OCI-LY3 (cell line): Measurements from ENCODE around the gene NFIB.

Source experiments
- EZH2phosphoT487 ChIP-seq: fragments of 200-600 bp; shearing (Covaris generic); IDR thresholded peaks from 2 replicates; pipeline ENCODE4 v1.6.1; 2018; ENCODE audit warnings: antibody characterized with exemption, mixed run types, low read depth
- TF ChIP-seq, protein P1 (sequence below): fragments of 200-600, 300-600 bp; sonication (generic); IDR thresholded peaks from 2 replicates; pipeline ENCODE4 v1.5.1; 2014; ENCODE audit warnings: antibody characterized with exemption, low read length, low read depth

DNA sequence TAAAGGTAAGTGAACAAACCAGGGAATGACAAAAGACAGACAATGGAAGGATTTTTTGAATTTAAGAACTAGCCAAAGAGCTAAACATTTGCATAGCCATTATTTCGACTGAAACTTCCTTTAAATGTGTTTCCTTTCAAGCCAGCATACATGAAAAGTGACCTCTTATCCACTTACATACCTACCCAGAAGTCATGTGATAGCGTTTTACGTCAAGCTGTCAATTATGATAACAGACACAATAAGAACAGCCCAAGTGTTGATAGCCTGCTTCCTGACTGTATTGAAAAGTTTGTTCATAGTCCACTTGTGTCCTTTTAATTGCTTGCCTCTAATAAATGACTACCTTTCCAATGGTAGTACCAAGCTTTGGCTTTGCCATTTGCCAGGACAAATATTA lies 206.0 kb downstream of the NFIB start:
- TF ChIP-seq, protein P1, sequence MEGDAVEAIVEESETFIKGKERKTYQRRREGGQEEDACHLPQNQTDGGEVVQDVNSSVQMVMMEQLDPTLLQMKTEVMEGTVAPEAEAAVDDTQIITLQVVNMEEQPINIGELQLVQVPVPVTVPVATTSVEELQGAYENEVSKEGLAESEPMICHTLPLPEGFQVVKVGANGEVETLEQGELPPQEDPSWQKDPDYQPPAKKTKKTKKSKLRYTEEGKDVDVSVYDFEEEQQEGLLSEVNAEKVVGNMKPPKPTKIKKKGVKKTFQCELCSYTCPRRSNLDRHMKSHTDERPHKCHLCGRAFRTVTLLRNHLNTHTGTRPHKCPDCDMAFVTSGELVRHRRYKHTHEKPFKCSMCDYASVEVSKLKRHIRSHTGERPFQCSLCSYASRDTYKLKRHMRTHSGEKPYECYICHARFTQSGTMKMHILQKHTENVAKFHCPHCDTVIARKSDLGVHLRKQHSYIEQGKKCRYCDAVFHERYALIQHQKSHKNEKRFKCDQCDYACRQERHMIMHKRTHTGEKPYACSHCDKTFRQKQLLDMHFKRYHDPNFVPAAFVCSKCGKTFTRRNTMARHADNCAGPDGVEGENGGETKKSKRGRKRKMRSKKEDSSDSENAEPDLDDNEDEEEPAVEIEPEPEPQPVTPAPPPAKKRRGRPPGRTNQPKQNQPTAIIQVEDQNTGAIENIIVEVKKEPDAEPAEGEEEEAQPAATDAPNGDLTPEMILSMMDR, result no peak
- no peak for TF ChIP-seq EZH2phosphoT487
